Mesenchymal stem cell (in vitro differentiated cells and primary cell): ENCODE measurements around the gene PPP1R1C.

Source experiments
- DNase-seq: peaks from one replicate; pipeline ENCODE4 v3.0.0-alpha.2; 2013
- H2AFZ ChIP-seq: one replicate; pipeline ENCODE4 v1.6.1; 2013; ENCODE audit warnings: low read depth, mild to moderate bottlenecking, control low read depth, inconsistent platforms, low read length, moderate library complexity
- H2AK5ac ChIP-seq: 2 replicates; pipeline ENCODE4 v1.6.1; 2013; ENCODE audit warnings: low read length, moderate library complexity, mild to moderate bottlenecking, inconsistent platforms; ENCODE audit not compliant: severe bottlenecking
- H2BK120ac ChIP-seq: one replicate; pipeline ENCODE4 v1.6.1; 2013; ENCODE audit warnings: low read depth, mild to moderate bottlenecking, inconsistent platforms, low read length, moderate library complexity
- H2BK12ac ChIP-seq, 2 experiments: one replicate each; pipeline ENCODE4 v1.6.1; 2013; ENCODE audit warnings: inconsistent platforms in 2 of 2, low read length in 2 of 2, mild to moderate bottlenecking in 2 of 2, moderate library complexity in 2 of 2, control low read depth in 1 of 2
- H2BK15ac ChIP-seq: one replicate; pipeline ENCODE4 v1.6.1; 2013; ENCODE audit warnings: mild to moderate bottlenecking, low read depth, inconsistent platforms; ENCODE audit not compliant: poor library complexity, severe bottlenecking
- H2BK5ac ChIP-seq: 2 replicates; pipeline ENCODE4 v1.6.1; 2013; ENCODE audit warnings: low read depth, mild to moderate bottlenecking, low read length, control low read depth, inconsistent platforms; ENCODE audit not compliant: poor library complexity, severe bottlenecking
- H3K14ac ChIP-seq, 2 experiments: one replicate each; pipeline ENCODE4 v1.6.1; 2013; ENCODE audit warnings: inconsistent platforms in 2 of 2, low read length in 2 of 2, control low read depth in 1 of 2, mild to moderate bottlenecking in 1 of 2, moderate library complexity in 1 of 2
- H3K18ac ChIP-seq, 2 experiments: one replicate each; pipeline ENCODE4 v1.6.1; 2013; ENCODE audit warnings: inconsistent platforms in 2 of 2, low read length in 2 of 2, control low read depth in 1 of 2, low read depth in 1 of 2, mild to moderate bottlenecking in 1 of 2
- H3K23ac ChIP-seq, 2 experiments: one replicate each; pipeline ENCODE4 v1.6.1; 2013; ENCODE audit warnings: inconsistent platforms in 2 of 2, low read length in 2 of 2, mild to moderate bottlenecking in 2 of 2, moderate library complexity in 2 of 2, control low read depth in 1 of 2
- H3K27ac ChIP-seq: 2 replicates; pipeline ENCODE4 v1.5.1; 2013; ENCODE audit warnings: mild to moderate bottlenecking, moderate library complexity, low read length, control low read depth, inconsistent platforms; ENCODE audit not compliant: poor library complexity, severe bottlenecking
- H3K27me3 ChIP-seq, 2 experiments: 2 replicates each; pipeline versions ENCODE4 v1.6.1 to v1.7.0; 2013; ENCODE audit warnings: low read length in 2 of 2, mild to moderate bottlenecking in 2 of 2, moderate library complexity in 2 of 2, control low read depth in 1 of 2, inconsistent platforms in 1 of 2; ENCODE audit not compliant: control insufficient read depth in 1 of 2, insufficient read depth in 1 of 2
- H3K36me3 ChIP-seq, 2 experiments: 2 replicates each; pipeline versions ENCODE4 v1.6.1 to v1.7.0; 2013; ENCODE audit warnings: low read length in 2 of 2, control low read depth in 1 of 2, inconsistent platforms in 1 of 2, low read depth in 1 of 2, mild to moderate bottlenecking in 1 of 2; ENCODE audit not compliant: insufficient read depth in 2 of 2, control insufficient read depth in 1 of 2
- H3K4ac ChIP-seq, 2 experiments: one replicate each; pipeline ENCODE4 v1.6.1; 2013; ENCODE audit warnings: inconsistent platforms in 2 of 2, low read length in 2 of 2, mild to moderate bottlenecking in 2 of 2, moderate library complexity in 2 of 2, control low read depth in 1 of 2, low read depth in 1 of 2
- H3K4me1 ChIP-seq: 2 replicates; pipeline ENCODE4 v1.6.1; 2013; ENCODE audit warnings: low read depth, low read length, control low read depth; ENCODE audit not compliant: control insufficient read depth, insufficient read depth
- H3K4me2 ChIP-seq: 2 replicates; pipeline ENCODE4 v1.6.1; 2013; ENCODE audit warnings: low read length, mild to moderate bottlenecking, inconsistent platforms; ENCODE audit not compliant: poor library complexity, severe bottlenecking
- H3K4me3 ChIP-seq, 2 experiments: 2 replicates each; pipeline versions ENCODE4 v1.5.1 to v1.7.0; 2013; ENCODE audit warnings: low read length in 2 of 2, mild to moderate bottlenecking in 2 of 2, control low read depth in 1 of 2, low read depth in 1 of 2; ENCODE audit not compliant: insufficient read depth in 1 of 2
- H3K79me1 ChIP-seq: replicated peaks from 2 replicates; pipeline ENCODE4 v1.6.1; 2013; ENCODE audit warnings: mild to moderate bottlenecking, control low read depth, low read length, inconsistent platforms; ENCODE audit not compliant: poor library complexity, severe bottlenecking
- H3K9ac ChIP-seq: 2 replicates; pipeline ENCODE4 v1.7.0; 2013; ENCODE audit warnings: mild to moderate bottlenecking, low read length, moderate library complexity
- H3K9me3 ChIP-seq: 2 replicates; pipeline ENCODE4 v1.7.0; 2013; ENCODE audit warnings: mild to moderate bottlenecking, low read length; ENCODE audit not compliant: control insufficient read depth
- H4K8ac ChIP-seq: one replicate; pipeline ENCODE4 v1.6.1; 2013; ENCODE audit warnings: inconsistent platforms, mild to moderate bottlenecking, low read length, moderate library complexity
- H4K91ac ChIP-seq: one replicate; pipeline ENCODE4 v1.6.1; 2013; ENCODE audit warnings: mild to moderate bottlenecking, low read length, inconsistent platforms
- WGBS: methylation state at CpG from one replicate; pipeline ENCODE4 v1.1.7; 2013; ENCODE audit warnings: mixed read lengths; 5-methylcytosine and 5-hydroxymethylcytosine counted together

PPP1R1C gene

DNA sequence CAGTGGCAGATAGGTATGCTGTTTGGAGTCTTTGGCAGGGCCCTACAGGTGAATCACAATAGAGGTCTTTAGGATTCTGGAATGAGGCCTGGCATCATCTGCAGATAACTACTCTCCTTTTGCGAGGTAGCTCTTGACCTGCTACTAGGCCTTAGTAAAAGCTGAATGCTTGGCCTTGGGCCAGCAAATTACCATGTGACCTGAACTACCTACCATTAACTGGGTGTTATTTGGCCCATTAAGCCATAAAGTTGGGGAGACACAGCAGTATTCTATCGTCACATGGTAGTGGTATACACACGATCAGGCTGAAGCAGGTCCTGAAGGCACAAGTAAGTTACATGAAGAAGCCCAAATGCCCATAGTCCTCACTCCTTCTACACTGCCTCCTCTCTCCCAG, 178.2 kb downstream of the PPP1R1C start:
- H3K27ac ChIP-seq = no peak overlapping the region

DNA sequence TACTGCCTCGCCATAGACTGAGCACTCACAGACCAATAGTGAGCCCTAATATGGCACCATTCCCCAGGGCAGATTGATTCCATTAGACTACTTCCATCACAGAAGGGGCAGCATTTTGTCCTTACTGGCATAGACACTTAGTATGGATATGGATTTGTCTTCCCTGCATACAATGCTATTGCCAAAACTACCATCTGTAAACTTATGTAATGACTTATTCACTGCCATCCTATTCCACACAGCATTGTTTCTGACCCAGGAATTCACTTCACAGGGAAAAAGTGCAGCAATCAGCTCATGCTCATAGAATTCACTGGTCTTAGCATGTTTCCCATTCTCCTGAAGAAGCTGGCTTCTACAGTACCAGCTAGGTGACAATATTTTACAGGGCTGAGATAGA, 179.0 kb downstream of the PPP1R1C start:
- WGBS = 100% methylated on average over 1 of the region's 1 CpG
- H3K18ac ChIP-seq = no peak overlapping the region

More for the DNA sequence above, 178.2 kb downstream of the PPP1R1C start:
- WGBS = 89% methylated on average over 3 of the region's 3 CpGs
- Histone ChIP-seq H2AK5ac (no peak overlapping the region), H3K36me3 (no peaks in the 10 kb centered on the region), H3K4ac (no peak overlapping the region), H3K79me1 (no peaks in the 10 kb centered on the region), H2AFZ (no peak overlapping the region), H2BK15ac (no peak overlapping the region), H3K4me1 (no peaks in the 10 kb centered on the region), H3K27me3 (no peaks in the 10 kb centered on the region), H4K8ac (no peak overlapping the region), H2BK5ac (no peak overlapping the region), H2BK120ac (no peak overlapping the region), H3K4me3 (no peak overlapping the region), H2BK12ac (no peak overlapping the region), H3K14ac (no peak overlapping the region), H3K4me2 (no peak overlapping the region), H3K9me3 (no peaks in the 10 kb centered on the region), H4K91ac (no peak overlapping the region), H3K18ac (no peak overlapping the region), H3K23ac (no peak overlapping the region), H3K9ac (no peak overlapping the region)
- DNase-seq = no peak

DNA sequence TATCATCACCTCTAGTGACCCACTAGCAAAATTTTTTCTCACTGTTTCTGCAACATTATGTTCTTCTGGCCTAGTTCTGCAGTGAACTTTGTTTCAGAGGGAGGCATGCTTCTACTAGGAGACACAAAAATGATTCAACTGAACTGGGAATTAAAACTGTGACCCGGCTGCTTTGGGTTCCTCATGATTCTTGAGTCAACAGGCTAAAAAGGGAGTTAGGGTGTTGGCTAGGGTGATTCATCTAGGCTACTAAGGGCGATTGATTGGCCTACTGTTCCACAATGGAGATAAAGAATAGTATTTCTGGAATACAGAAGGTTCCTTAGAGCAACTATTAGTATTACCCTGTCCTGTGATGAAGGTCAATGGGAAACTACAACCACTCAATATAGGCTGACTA, 179.5 kb downstream of the PPP1R1C start:
- Histone ChIP-seq H3K79me1 (no peaks in the 10 kb centered on the region), H2BK12ac (no peak overlapping the region), H3K27ac (no peak overlapping the region), H3K23ac (no peak overlapping the region), H2AFZ (no peak overlapping the region), H3K27me3 (no peaks in the 10 kb centered on the region), H4K8ac (no peak overlapping the region), H3K4me1 (no peaks in the 10 kb centered on the region), H3K9me3 (no peaks in the 10 kb centered on the region), H2BK5ac (no peak overlapping the region), H3K4ac (no peak overlapping the region), H3K9ac (peak overlapping the region; percentile 60), H3K18ac (no peak overlapping the region), H3K4me3 (peak overlapping the region in 1 of 2 experiments; percentile 30), H3K4me2 (no peak overlapping the region), H3K14ac (no peak overlapping the region), H2BK15ac (no peak overlapping the region), H4K91ac (no peak overlapping the region), H3K36me3 (no peaks in the 10 kb centered on the region), H2AK5ac (no peak overlapping the region), H2BK120ac (no peak overlapping the region)
- WGBS = 100% methylated on average over 1 of the region's 2 CpGs
- no peak for DNase-seq

More for the DNA sequence above, 179.0 kb downstream of the PPP1R1C start:
- Histone ChIP-seq H3K27ac (no peak overlapping the region), H3K36me3 (no peaks in the 10 kb centered on the region), H3K4me3 (peak overlapping the region in 1 of 2 experiments; percentile 39), H3K23ac (no peak overlapping the region), H2BK15ac (no peak overlapping the region), H2AK5ac (no peak overlapping the region), H3K9ac (peak overlapping the region; percentile 60), H3K4ac (no peak overlapping the region), H2AFZ (no peak overlapping the region), H3K4me2 (no peak overlapping the region), H2BK120ac (no peak overlapping the region), H2BK12ac (no peak overlapping the region), H4K91ac (no peak overlapping the region), H3K79me1 (no peaks in the 10 kb centered on the region), H3K27me3 (no peaks in the 10 kb centered on the region), H3K14ac (no peak overlapping the region), H3K4me1 (no peaks in the 10 kb centered on the region), H3K9me3 (no peaks in the 10 kb centered on the region), H4K8ac (no peak overlapping the region), H2BK5ac (no peak overlapping the region)
- no peak for DNase-seq

DNA sequence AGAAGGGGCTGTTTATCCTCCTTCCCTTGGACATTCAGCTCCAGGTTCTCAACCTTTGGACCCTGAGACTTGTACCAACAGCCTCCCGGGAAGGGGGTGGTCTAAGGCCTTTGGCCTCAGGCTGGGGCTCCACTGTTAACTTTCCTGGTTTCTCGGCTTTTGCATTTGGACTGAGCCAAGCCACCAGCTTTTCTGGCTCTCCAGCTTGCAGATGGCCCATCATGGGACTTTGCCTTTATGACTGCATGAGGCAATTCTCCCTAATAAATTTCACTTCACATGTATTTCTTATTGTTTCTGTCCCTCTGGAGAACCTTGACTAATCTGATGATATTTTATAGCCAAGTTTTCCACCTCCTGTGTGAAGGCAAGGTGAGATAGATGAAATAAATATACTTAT, 180.8 kb downstream of the PPP1R1C start:
- H2BK5ac ChIP-seq = no peak overlapping the region
- H3K23ac ChIP-seq = no peak overlapping the region
- no peak overlapping the region for H2BK120ac ChIP-seq
- 93% methylated on average over 2 of the region's 2 CpGs for WGBS
- no peak overlapping the region for H2BK15ac ChIP-seq
- no peak overlapping the region for H3K4me2 ChIP-seq
- peak overlapping the region; percentile 40 for H3K9ac ChIP-seq
- H3K27ac ChIP-seq = no peak overlapping the region
- H3K18ac ChIP-seq = no peak overlapping the region
- no peak overlapping the region for H2AK5ac ChIP-seq
- H2BK12ac ChIP-seq = no peak overlapping the region
- H3K27me3 ChIP-seq = no peaks in the 10 kb centered on the region
- H4K8ac ChIP-seq = no peak overlapping the region
- no peak overlapping the region for H3K4me3 ChIP-seq
- no peaks in the 10 kb centered on the region for H3K9me3 ChIP-seq
- no peaks in the 10 kb centered on the region for H3K4me1 ChIP-seq
- no peaks in the 10 kb centered on the region for H3K79me1 ChIP-seq
- H4K91ac ChIP-seq = no peak overlapping the region
- no peak overlapping the region for H3K14ac ChIP-seq
- DNase-seq = no peak
- no peak overlapping the region for H3K4ac ChIP-seq
- no peaks in the 10 kb centered on the region for H3K36me3 ChIP-seq
- H2AFZ ChIP-seq = no peak overlapping the region
